ENCODE measurements around the gene MPST.

Gene MPST

DNA sequence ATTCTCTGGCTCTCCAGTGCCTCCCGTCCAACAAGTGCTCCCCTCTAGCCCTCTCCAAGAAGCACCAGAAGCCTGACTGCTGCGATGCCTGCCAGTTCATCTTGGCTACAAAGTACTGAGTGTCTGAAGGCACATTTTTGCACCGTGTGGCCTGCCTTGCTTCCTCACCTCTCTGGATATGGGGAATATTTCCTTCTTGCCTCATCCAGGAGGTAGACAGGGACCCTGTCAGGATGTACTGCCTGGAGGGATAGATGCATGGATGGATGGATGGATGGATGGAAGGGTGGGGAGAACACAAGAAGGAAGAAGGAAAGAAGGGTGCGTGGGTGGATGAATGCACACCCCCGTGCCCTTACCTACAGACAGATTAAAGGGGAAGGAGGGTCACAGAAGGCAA lies 59.6 kb downstream of the MPST start:
- DNase-seq (ENCODE audit: low read depth, low spot score): no peak
